H7 (cell line): ENCODE results near the gene RUNX1. TPM values are rescaled to one million over a fixed set of nuclear protein-coding genes. Genes with fewer than 3 reads are reported as not detected.
A peak's percentile ranks its signal among the peaks of the same experiment; 100 is the strongest.

ENCODE experiments used
- DNase-seq: peaks from one replicate; pipeline ENCODE4 v3.0.0; 2012
- H3K27me3 ChIP-seq: 2 replicates; pipeline ENCODE4 v1.6.0; 2011; ENCODE audit warnings: mild to moderate bottlenecking, low read length; ENCODE audit not compliant: control insufficient read depth, insufficient read depth
- H3K36me3 ChIP-seq: replicated peaks from 2 replicates; pipeline ENCODE4 v1.5.1; 2011; ENCODE audit warnings: low read length; ENCODE audit not compliant: control insufficient read depth, insufficient read depth
- H3K4me3 ChIP-seq: 2 replicates; pipeline ENCODE4 v1.5.1; 2011; ENCODE audit warnings: low read depth, mild to moderate bottlenecking, control low read depth, low read length, moderate library complexity; ENCODE audit not compliant: insufficient read depth
- total RNA-seq: library from RNA; depleted of rRNA; stranded (reverse); fragments of >200 nt; shearing (Covaris generic); gene quantifications from 2 replicates; pipeline ENCODE4 v1.2.3, GENCODE V29; 2014

Gene RUNX1
- total RNA-seq, 1 experiment from 2014 or later = 0.48 TPM

DNA sequence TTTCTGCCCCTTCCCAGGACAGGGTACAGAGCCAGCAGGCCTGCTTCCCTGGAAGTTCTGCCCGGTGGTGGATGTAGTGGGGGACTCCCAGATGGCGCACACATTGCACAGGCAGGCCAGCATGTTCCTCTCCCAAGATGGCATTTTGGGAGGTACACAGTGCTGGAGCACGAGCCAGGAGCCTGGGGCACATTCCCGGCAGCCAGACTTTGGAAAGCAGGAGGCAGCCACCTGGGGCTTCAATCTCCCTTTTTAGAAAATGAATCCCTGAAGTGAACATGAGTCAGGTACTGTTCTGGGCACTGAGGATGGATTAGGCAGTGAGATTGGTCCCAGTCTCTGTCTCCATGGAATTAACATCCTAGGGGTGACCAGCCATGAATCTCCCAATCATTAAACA is 56.9 kb downstream of the RUNX1 start:
- no peak for DNase-seq
- H3K36me3 ChIP-seq = no peaks in the 10 kb centered on the region
- H3K4me3 ChIP-seq = no peak overlapping the region
- H3K27me3 ChIP-seq = no peaks in the 10 kb centered on the region; the same call in 1 of the 2 replicates

- no peaks in the 10 kb centered on the region; the same call in 1 of the 2 replicates for H3K27me3 ChIP-seq
- no peaks in the 10 kb centered on the region for H3K36me3 ChIP-seq
- H3K4me3 ChIP-seq = no peak overlapping the region
- DNase-seq = no peak
These were observed 57.6 kb downstream of the RUNX1 start for GRCh38 chr21:34991366-34991957.

DNA sequence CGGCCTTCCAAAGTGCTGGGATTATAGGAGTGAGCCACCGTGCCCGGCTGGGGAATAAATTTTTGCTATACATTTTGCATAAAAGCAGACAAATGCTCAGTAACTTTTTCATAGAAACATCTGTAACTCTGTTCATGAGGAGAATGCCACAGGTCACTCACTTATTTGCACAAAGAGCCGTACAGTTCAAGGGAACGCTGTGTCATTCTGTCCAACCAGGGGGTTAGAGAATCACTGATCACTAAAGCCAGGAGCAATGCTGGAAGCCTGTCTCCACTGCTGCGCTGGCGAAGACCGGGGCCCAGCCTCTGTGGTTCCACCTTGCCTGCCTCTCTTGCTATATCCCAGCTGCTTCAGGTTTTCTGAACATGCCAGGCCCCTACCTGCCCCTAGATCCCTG is 58.3 kb downstream of the RUNX1 start:
- Histone ChIP-seq H3K27me3 (no peaks in the 10 kb centered on the region; the same call in 1 of the 2 replicates), H3K4me3 (no peak overlapping the region), H3K36me3 (no peaks in the 10 kb centered on the region)
- DNase-seq = no peak

DNA sequence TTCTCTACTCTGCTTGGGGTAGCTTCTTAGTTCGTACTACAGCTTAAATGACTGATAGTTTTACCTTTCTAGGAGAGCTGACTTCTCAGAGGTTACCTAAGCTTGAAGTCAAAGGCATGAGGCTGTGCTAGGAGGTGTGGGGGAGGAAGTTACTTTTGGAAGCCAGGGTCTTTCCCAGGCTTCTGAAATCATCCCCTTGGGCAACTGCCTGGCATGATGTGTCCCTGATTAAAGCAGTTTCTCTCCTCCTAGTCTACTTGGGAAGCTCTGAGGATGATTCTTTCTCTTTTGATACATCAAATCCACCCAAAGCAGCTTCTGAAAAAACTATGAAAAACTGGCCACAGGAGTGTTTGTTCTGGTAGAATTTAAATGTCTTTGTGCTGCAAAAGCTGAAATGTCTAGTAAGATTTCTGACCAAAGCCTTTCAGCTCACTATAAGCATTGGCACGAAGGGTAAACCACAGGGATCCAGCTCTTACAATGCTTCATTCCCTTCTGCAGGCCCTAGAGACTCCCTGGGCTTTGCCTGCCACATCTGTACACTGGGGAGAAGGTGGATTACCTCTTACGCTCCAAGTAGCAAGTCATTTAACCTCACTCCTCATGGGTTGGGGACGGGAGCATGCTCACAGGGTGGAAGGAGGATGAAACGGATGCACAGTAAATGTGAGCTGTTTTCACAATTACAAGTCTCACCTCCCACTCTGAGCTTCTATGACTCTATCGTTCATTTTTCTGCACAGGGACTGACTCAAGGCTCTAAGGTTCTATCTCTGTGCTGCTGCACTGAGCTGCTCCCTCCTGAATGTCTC is 59.6 kb downstream of the RUNX1 start:
- DNase-seq = no peak
- Histone ChIP-seq H3K27me3 (no peaks in the 10 kb centered on the region; the same call in 1 of the 2 replicates), H3K36me3 (no peaks in the 10 kb centered on the region), H3K4me3 (no peak overlapping the region)

DNA sequence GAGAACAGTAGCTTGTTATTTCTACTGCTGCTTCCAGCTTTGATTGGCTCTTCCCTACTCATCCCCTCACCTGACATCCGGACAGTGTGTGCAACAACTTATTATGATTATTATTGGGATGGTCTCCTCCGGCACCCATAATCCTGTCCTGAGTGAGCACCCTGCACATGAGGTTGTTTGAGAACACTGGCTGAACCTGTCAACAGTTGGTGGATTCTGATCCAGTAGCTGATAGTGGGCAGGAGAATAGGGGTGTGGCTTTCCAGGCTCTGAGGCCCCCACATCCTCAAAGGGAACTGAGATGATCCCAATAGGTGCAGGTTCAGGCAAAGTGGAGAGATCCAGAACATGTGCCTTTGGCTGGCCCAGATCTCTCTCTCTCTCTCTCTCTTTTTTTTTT is 60.5 kb downstream of the RUNX1 start:
- no peak for DNase-seq
- no peaks in the 10 kb centered on the region for H3K36me3 ChIP-seq
- H3K27me3 ChIP-seq = no peaks in the 10 kb centered on the region; the same call in 1 of the 2 replicates
- H3K4me3 ChIP-seq = no peak overlapping the region

- H3K27me3 ChIP-seq = no peaks in the 10 kb centered on the region; the same call in 1 of the 2 replicates
These were observed 61.0 kb downstream of the RUNX1 start for GRCh38 chr21:34988139-34988538.

GRCh38 chr21:34987501-34988072 is 61.5 kb downstream of the RUNX1 start:
- H3K36me3 ChIP-seq = no peaks in the 10 kb centered on the region
- no peak for DNase-seq
- H3K27me3 ChIP-seq = no peaks in the 10 kb centered on the region; the same call in 1 of the 2 replicates
- H3K4me3 ChIP-seq = no peak overlapping the region

More at GRCh38 chr21:34988139-34988538, 61.0 kb downstream of the RUNX1 start:
- Histone ChIP-seq H3K36me3 (no peaks in the 10 kb centered on the region), H3K4me3 (no peak overlapping the region)
- DNase-seq = no peak

DNA sequence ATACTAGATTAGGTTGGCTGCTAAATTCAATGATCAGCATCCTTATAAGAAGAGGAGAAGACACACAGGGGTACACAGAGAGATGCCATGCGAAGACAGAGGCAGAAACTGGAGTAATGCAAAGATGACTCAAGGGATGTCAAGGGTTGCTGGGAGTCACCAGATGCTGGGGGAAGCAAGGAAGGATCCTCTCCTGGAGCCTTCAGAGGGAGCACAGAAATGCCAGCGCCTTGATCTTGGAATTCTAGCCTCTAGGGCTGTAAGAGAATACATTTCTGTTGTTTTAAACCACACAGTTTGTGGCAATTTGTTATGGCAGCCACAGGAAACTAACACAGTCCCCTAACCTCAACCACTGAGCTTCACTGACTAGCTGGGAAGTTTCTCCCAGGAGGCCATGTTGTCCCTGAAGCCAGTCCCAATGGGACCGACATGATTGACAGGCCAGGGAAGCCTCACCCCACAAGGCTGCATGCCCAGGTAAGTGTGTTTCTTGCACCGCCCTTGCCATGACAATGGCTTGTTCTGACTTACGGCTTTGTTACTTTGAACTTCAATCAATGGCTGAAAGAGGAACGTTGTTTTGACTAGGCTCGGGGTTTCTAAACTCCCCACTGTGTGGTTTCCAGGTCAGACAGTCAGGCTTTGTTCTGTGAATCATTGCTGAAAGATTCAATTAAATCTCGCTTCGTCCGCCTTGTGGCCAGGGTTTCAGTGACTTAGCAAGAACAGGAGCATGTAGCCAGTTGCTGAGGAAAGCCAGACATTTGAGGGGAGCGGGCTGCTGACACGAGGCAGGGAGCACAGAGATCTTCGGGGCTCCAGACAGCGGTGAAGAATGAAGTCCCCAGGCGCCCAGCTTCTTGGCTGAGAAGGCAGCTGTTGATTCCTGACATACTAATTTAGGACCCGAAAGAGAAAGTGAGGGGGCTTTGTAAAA is 62.3 kb downstream of the RUNX1 start:
- Histone ChIP-seq H3K36me3 (no peaks in the 10 kb centered on the region), H3K27me3 (no peaks in the 10 kb centered on the region; the same call in 1 of the 2 replicates), H3K4me3 (no peak overlapping the region)
- peak; percentile 32 for DNase-seq

DNA sequence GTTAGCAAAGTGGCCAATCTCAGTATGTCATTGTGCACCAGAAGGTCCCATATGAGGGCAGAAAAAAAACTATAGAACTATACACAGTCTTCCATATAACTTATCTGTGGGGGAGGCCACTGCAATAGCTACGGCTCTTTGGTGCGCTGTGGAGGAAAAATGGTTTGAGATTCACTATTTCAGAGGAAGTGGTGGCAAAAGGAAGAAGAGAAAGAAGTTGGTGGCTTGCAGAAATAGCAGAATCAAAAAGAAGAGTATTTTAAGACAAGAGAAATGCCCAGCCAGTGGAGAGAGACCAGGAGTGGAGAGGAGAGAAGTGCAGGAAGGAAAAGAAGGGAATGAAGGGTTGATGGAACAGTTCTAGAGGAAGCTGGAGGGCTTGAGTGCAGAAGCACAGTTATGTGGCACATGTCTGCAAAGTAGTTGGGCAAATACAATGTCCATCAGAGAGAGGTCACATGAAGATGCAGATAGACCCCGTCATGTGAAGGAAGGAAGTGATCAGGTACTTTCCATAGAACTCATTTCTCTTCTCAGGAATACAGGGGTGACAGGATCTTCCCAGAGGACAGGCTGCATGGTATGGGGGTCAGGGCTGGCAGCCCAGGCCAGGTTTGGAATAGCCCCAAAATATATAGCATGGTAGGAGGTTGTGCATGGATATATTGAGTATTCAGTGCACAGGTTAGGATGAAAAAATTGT is 64.6 kb downstream of the RUNX1 start:
- Histone ChIP-seq H3K27me3 (no peaks in the 10 kb centered on the region; the same call in 1 of the 2 replicates), H3K4me3 (no peak overlapping the region), H3K36me3 (no peaks in the 10 kb centered on the region)
- DNase-seq = no peak

- no peaks in the 10 kb centered on the region; the same call in 1 of the 2 replicates for H3K27me3 ChIP-seq
- no peak overlapping the region for H3K4me3 ChIP-seq
- no peaks in the 10 kb centered on the region for H3K36me3 ChIP-seq
- no peak for DNase-seq
These were observed 65.4 kb downstream of the RUNX1 start for GRCh38 chr21:34983680-34984086.

- no peak overlapping the region for H3K4me3 ChIP-seq
- no peaks in the 10 kb centered on the region for H3K27me3 ChIP-seq
- H3K36me3 ChIP-seq = no peaks in the 10 kb centered on the region
- no peak for DNase-seq
These were observed 67.3 kb downstream of the RUNX1 start for GRCh38 chr21:34981791-34982190.

- Histone ChIP-seq H3K27me3 (no peaks in the 10 kb centered on the region), H3K36me3 (no peaks in the 10 kb centered on the region), H3K4me3 (no peak overlapping the region)
- DNase-seq = no peak
These were observed 68.5 kb downstream of the RUNX1 start for GRCh38 chr21:34980423-34981115.

DNA sequence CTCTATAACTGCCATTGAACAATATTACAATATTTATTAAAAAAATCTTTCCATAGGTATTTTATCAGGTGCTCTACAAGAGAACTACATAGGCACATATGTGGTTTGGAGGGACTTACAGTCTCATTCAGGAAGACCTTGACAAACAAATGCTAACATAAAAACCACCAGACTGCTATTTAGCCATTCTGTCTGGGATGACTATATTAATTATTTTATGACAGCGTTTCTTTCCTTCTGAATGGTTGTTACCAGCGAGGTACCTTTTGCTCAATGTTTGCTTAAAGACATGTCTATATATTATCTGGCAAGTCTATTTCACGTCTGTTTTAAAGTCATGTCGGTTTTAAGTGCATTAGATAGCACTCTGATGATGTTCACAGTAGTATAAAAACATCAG is 69.7 kb downstream of the RUNX1 start:
- Histone ChIP-seq H3K27me3 (no peaks in the 10 kb centered on the region), H3K36me3 (no peaks in the 10 kb centered on the region), H3K4me3 (no peak overlapping the region)
- DNase-seq = no peak
